GM10266 (cell line): ENCODE measurements around the gene IRAK2.

ENCODE experiments used
- DNase-seq: peaks from one replicate; pipeline ENCODE4 v3.0.0; 2012; ENCODE audit errors: extremely low spot score
- CTCF ChIP-seq: IDR thresholded peaks from 2 replicates; pipeline ENCODE4 v1.5.1; 2012; ENCODE audit warnings: mild to moderate bottlenecking, low read depth; ENCODE audit not compliant: control insufficient read depth, insufficient read depth; ENCODE audit errors: missing control alignments

Gene IRAK2

GRCh38 chr3:10245081-10245712 lies 80.5 kb downstream of the IRAK2 start:
- TF ChIP-seq CTCF, result no peak
- no peak for DNase-seq

GRCh38 chr3:10247679-10248183 lies 83.0 kb downstream of the IRAK2 start:
- no peak for DNase-seq
- no peak for TF ChIP-seq CTCF

- DNase-seq, result peak; percentile 99
- TF ChIP-seq CTCF, result no peak
Measured at GRCh38 chr3:10248184-10248983, 83.7 kb downstream of the IRAK2 start, which contains the start of gene TATDN2. Gene TATDN2 (plus strand): TSS chr3:10248459. CDS start chr3:10249201, 742 bp downstream.

- TF ChIP-seq CTCF, result no peak
- peak; percentile 78 for DNase-seq
Measured at GRCh38 chr3:10248984-10249748, 84.4 kb downstream of the IRAK2 start.

- DNase-seq, result no peak
- TF ChIP-seq CTCF, result no peak
Measured at GRCh38 chr3:10249833-10250232, 85.1 kb downstream of the IRAK2 start.

- DNase-seq, result no peak
- TF ChIP-seq CTCF, result no peak
Measured at GRCh38 chr3:10251006-10251405, 86.3 kb downstream of the IRAK2 start.
